Epithelial cell of prostate (primary cell): ENCODE data around the gene RNF182.
"Not testable (repeated sequence)": the region's sequence is repeated elsewhere in the genome, so short reads cannot be mapped to it uniquely, and the experiment has no call there.

Source experiments
- DNase-seq: peaks from one replicate; pipeline ENCODE4 v3.0.0-alpha.2; 2011; ENCODE audit warnings: low read depth, low spot score
- H3K27ac ChIP-seq: fragments of 450-650 bp; 2 replicates; pipeline ENCODE4 v1.5.1; 2017; ENCODE audit warnings: mild to moderate bottlenecking

Gene RNF182

GRCh38 chr6:13916230-13916944 lies 8.4 kb upstream of the RNF182 start:
- peak; percentile 16 for DNase-seq
- H3K27ac ChIP-seq: no peak overlapping the region

GRCh38 chr6:13917141-13917540 lies 7.6 kb upstream of the RNF182 start:
- DNase-seq: no peak
- H3K27ac ChIP-seq: no peak overlapping the region

GRCh38 chr6:13918686-13919250 lies 6.0 kb upstream of the RNF182 start:
- no peak for DNase-seq
- no peak overlapping the region for H3K27ac ChIP-seq

GRCh38 chr6:13919861-13920260 lies 4.9 kb upstream of the RNF182 start:
- H3K27ac ChIP-seq: no peak overlapping the region
- DNase-seq: no peak

GRCh38 chr6:13920552-13920951 lies 4.2 kb upstream of the RNF182 start:
- no peak for DNase-seq
- no peak overlapping the region for H3K27ac ChIP-seq

GRCh38 chr6:13922750-13923149 lies 2.0 kb upstream of the RNF182 start:
- H3K27ac ChIP-seq: no peak overlapping the region
- no peak for DNase-seq

GRCh38 chr6:13923527-13924145 lies 1.1 kb upstream of the RNF182 start:
- H3K27ac ChIP-seq: no peak overlapping the region
- no peak for DNase-seq

- DNase-seq: no peak
- no peak overlapping the region for H3K27ac ChIP-seq
These were observed 405 bp upstream of the RNF182 start for GRCh38 chr6:13924146-13924948.

GRCh38 chr6:13926378-13926777 lies 1.6 kb downstream of the RNF182 start:
- DNase-seq: no peak
- H3K27ac ChIP-seq: no peak overlapping the region

GRCh38 chr6:13927203-13927602 lies 2.5 kb downstream of the RNF182 start:
- no peak for DNase-seq
- H3K27ac ChIP-seq: no peak overlapping the region

- no peak for DNase-seq
- no peak overlapping the region for H3K27ac ChIP-seq
These were observed 4.4 kb downstream of the RNF182 start for GRCh38 chr6:13929196-13929595.

- H3K27ac ChIP-seq: no peak overlapping the region
- DNase-seq: no peak
These were observed 7.1 kb downstream of the RNF182 start for GRCh38 chr6:13931797-13932402.

GRCh38 chr6:13932785-13933184 lies 8.0 kb downstream of the RNF182 start:
- no peak for DNase-seq
- no peak overlapping the region for H3K27ac ChIP-seq

- no peak for DNase-seq
- H3K27ac ChIP-seq: no peak overlapping the region
These were observed 10.0 kb downstream of the RNF182 start for GRCh38 chr6:13934721-13935120.

GRCh38 chr6:13935190-13935880 lies 10.6 kb downstream of the RNF182 start:
- no peak for DNase-seq
- no peak overlapping the region for H3K27ac ChIP-seq

GRCh38 chr6:13935881-13936261 lies 11.1 kb downstream of the RNF182 start:
- H3K27ac ChIP-seq, DNase-seq: not testable (repeated sequence)

GRCh38 chr6:13941902-13942301 lies 17.1 kb downstream of the RNF182 start:
- no peak overlapping the region for H3K27ac ChIP-seq
- no peak for DNase-seq

GRCh38 chr6:13943943-13944342 lies 19.2 kb downstream of the RNF182 start:
- no peak overlapping the region for H3K27ac ChIP-seq
- DNase-seq: no peak

- DNase-seq: no peak
- H3K27ac ChIP-seq: no peak overlapping the region
These were observed 21.8 kb downstream of the RNF182 start for GRCh38 chr6:13946506-13946905.

GRCh38 chr6:13947611-13948178 lies 22.9 kb downstream of the RNF182 start:
- H3K27ac ChIP-seq: no peak overlapping the region
- DNase-seq: no peak
